Tibial nerve (tissue), 4 donors: ENCODE measurements around the gene MRPS27. TPM values are rescaled to one million over a fixed set of nuclear protein-coding genes. Genes with fewer than 3 reads are reported as not detected.

ENCODE experiments used
- DNase-seq, 2 donors: peaks; one replicate each; pipeline ENCODE4 v3.0.0-alpha.2; 2019; ENCODE audit warnings: low spot score in 2 of 2
- H3K27ac ChIP-seq, 4 donors: fragments of 200-600 bp; sonication (generic) in 3 of 4; one replicate each; pipeline ENCODE4 v1.5.1; 2017 to 2019; ENCODE audit warnings: mild to moderate bottlenecking in 1 of 4
- H3K27me3 ChIP-seq, 2 donors: fragments of 200-600 bp; sonication (generic) in 1 of 2; one replicate each; pipeline versions ENCODE4 v1.5.1 to v1.6.0; 2017 to 2019
- H3K36me3 ChIP-seq, 3 donors: fragments of 200-600 bp; sonication (generic); one replicate each; pipeline ENCODE4 v1.5.1; 2018 to 2019
- H3K4me1 ChIP-seq, 4 donors: fragments of 200-600 bp; sonication (generic) in 3 of 4; one replicate each; pipeline ENCODE4 v1.5.1; 2017 to 2019
- H3K4me3 ChIP-seq, 4 donors: fragments of 200-600 bp; sonication (generic) in 3 of 4; one replicate each; pipeline ENCODE4 v1.5.1; 2017 to 2019; ENCODE audit warnings: mild to moderate bottlenecking in 1 of 4, moderate library complexity in 1 of 4
- H3K9me3 ChIP-seq, 4 donors: fragments of 200-600 bp; sonication (generic) in 3 of 4; one replicate each; pipeline ENCODE4 v1.5.1; 2017 to 2019
- EP300 ChIP-seq, 2 donors: sonication (generic); formaldehyde crosslinking; IDR thresholded peaks; one replicate each; pipeline ENCODE4 v1.6.1; 2017; ENCODE audit warnings: antibody characterized with exemption in 2 of 2, mild to moderate bottlenecking in 1 of 2
- POLR2A ChIP-seq, 2 donors: fragments of 450-650 bp; IDR thresholded peaks; one replicate each; pipeline ENCODE4 v1.6.1; 2017; ENCODE audit warnings: antibody characterized with exemption in 2 of 2, mild to moderate bottlenecking in 2 of 2, moderate library complexity in 2 of 2
- WGBS, 2 donors: methylation state at CpG; one replicate each; pipeline ENCODE4 v1.1.5; 2018; 5-methylcytosine and 5-hydroxymethylcytosine counted together
- total RNA-seq, 4 donors: library from RNA; depleted of rRNA; stranded (reverse); fragments of >200 nt; gene quantifications; one replicate each; pipeline ENCODE4 v1.1.0, GENCODE V29; 2016
- TF ChIP-seq, protein P1 (sequence below), 5 experiments: fragments of 200-600 bp in 3 of 5; fragments of 450-650 bp in 2 of 5; sonication (generic) in 3 of 5; IDR thresholded peaks; one replicate each; pipeline ENCODE4 v1.5.1; 2016 to 2019; ENCODE audit warnings: antibody characterized with exemption in 5 of 5, mild to moderate bottlenecking in 3 of 5, moderate library complexity in 2 of 5

MRPS27 gene
- total RNA-seq, 4 donors from 2014 or later: 44.4 to 59.0 (median 47.4) TPM

DNA sequence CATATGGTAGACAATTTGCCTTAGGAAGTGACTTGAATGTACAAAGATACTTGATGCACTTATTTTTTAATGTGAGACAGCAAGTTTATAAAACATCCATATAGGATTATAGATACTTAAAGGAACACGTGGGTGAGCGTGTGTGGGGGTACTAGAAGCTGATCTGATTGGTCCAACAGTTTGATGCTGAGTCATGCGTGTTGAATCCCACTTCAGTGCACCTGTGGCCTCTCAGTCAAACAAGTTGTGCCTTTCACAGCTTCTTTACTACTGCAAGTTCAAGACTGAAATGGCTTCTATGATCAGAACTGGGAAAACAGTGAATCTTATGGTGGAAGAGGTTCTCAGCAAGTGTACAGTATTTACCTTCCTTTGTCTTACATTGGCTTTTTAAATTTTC lies 113.9 kb downstream of the MRPS27 start:
- peaks cover 0 to 33% (median 3%) of the 10 kb centered on the region in 4 donors for H3K4me1 ChIP-seq
- DNase-seq: no peak
- peak overlapping the region in 1 of 4 donors; percentile 45 for H3K27ac ChIP-seq
- TF ChIP-seq POLR2A (IDR thresholded peaks at IDR 0.05) (no peak), EP300 (IDR thresholded peaks at IDR 0.05) (no peak)
- TF ChIP-seq, protein P1, sequence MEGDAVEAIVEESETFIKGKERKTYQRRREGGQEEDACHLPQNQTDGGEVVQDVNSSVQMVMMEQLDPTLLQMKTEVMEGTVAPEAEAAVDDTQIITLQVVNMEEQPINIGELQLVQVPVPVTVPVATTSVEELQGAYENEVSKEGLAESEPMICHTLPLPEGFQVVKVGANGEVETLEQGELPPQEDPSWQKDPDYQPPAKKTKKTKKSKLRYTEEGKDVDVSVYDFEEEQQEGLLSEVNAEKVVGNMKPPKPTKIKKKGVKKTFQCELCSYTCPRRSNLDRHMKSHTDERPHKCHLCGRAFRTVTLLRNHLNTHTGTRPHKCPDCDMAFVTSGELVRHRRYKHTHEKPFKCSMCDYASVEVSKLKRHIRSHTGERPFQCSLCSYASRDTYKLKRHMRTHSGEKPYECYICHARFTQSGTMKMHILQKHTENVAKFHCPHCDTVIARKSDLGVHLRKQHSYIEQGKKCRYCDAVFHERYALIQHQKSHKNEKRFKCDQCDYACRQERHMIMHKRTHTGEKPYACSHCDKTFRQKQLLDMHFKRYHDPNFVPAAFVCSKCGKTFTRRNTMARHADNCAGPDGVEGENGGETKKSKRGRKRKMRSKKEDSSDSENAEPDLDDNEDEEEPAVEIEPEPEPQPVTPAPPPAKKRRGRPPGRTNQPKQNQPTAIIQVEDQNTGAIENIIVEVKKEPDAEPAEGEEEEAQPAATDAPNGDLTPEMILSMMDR (IDR thresholded peaks at IDR 0.05): no peak
- WGBS, 2 donors: 78 to 82% methylated on average over 3 of the region's 3 CpGs
- H3K4me3 ChIP-seq: no peak overlapping the region
- H3K27me3 ChIP-seq: no peaks in the 10 kb centered on the region
- H3K9me3 ChIP-seq: no peaks in the 10 kb centered on the region
- H3K36me3 ChIP-seq: peaks cover 0 to 51% (median 0%) of the 10 kb centered on the region in 3 donors

DNA sequence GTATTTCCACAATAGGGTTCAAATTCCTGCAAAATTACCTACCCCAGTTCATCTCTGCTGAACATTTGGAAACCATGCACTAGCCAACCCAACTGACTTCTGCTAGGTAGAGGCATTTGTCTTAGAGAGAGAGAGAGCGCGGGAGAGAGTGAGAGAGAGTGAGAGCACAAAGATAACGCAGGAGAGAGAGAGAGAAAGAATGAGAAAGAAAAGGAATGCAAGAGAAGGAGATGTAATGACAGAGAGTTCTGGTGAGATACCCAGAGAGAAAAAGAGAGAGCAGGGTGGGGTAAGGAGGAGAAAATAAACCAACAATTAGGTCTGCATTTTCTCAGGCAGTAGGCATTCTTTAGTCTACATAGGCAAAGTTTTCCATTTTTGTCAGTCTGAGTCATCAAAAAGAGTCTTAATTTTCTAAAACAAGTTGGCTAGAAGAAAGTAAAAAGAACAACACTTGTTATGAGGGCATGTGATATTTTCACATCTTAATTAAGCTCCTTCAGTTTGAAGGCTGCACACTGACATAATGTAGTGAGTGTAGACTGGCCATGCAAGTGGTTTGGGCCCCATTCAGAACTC lies 114.5 kb downstream of the MRPS27 start:
- peaks cover 0 to 57% (median 0%) of the 10 kb centered on the region in 3 donors for H3K36me3 ChIP-seq
- TF ChIP-seq EP300 (IDR thresholded peaks at IDR 0.05) (no peak), POLR2A (IDR thresholded peaks at IDR 0.05) (no peak)
- TF ChIP-seq, protein P1 (IDR thresholded peaks at IDR 0.05): no peak

DNA sequence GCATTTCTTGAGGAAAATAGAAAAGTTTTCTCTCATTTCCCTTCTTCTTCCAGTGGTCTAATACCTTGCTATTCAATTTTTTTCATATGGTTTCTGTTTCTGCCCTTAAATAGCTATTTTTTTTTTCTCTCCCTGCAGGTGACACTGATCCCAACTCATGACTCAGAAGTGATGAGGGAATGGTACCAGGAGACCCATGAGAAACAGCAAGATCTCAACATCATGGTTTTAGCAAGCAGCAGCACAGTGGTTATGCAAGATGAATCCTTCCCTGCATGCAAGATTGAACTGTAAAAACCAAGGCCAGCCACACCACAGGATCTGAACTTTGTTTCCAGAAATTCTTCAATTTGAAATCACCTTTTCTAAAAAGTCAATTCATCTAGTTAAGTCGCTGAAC lies 115.1 kb downstream of the MRPS27 start:
- no peaks in the 10 kb centered on the region for H3K27me3 ChIP-seq
- peaks cover 0 to 63% (median 0%) of the 10 kb centered on the region in 3 donors for H3K36me3 ChIP-seq
- TF ChIP-seq EP300 (IDR thresholded peaks at IDR 0.05) (no peak), POLR2A (IDR thresholded peaks at IDR 0.05) (no peak)
- TF ChIP-seq, protein P1 (IDR thresholded peaks at IDR 0.05): no peak
- peaks cover 0 to 22% (median 0%) of the 10 kb centered on the region in 4 donors for H3K4me1 ChIP-seq
- WGBS, 2 donors: 90 to 100% methylated on average over 1 of the region's 1 CpG
- H3K4me3 ChIP-seq: no peak overlapping the region
- no peak for DNase-seq
- H3K27ac ChIP-seq: no peak overlapping the region
- no peaks in the 10 kb centered on the region for H3K9me3 ChIP-seq

More for the DNA sequence above, 114.5 kb downstream of the MRPS27 start:
- 90 to 96% methylated on average over 3 of the region's 3 CpGs for WGBS, 2 donors
- Histone ChIP-seq H3K27me3 (no peaks in the 10 kb centered on the region), H3K4me1 (peaks cover 0 to 27% (median under 1%) of the 10 kb centered on the region in 4 donors), H3K9me3 (no peaks in the 10 kb centered on the region), H3K4me3 (no peak overlapping the region), H3K27ac (peak overlapping the region in 1 of 4 donors; percentile 45)
- no peak for DNase-seq

DNA sequence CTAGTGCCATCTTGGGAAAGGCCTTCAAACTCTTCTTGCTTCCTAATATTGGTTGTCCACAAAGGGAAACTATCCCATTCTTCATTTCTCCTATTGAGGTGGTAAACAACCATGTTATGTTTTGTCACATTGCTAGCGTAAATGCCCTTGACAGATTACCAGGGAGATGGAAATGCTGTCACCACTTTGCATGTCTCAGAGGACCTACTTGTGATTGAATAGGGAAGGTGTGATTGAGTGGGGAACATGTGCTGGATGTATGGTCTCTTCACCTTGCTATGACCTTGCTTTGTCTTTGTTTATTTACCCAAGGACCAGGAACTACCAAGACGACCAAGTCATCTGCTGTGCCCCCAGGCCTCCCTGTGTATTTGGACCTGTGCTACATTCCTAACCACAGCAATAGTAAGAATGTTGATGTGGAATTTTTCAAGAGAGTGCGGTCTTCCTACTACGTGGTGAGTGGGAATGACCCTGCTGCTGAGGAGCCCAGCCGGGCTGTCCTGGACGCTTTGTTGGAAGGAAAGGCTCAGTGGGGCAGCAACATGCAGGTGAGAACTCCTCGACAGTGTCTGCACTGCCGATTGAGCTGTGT lies 116.7 kb downstream of the MRPS27 start:
- H3K27ac ChIP-seq: no peak overlapping the region
- WGBS, 2 donors: 85 to 90% methylated on average over 8 of the region's 8 CpGs
- no peaks in the 10 kb centered on the region for H3K27me3 ChIP-seq
- peaks cover 0 to 14% (median 0%) of the 10 kb centered on the region in 4 donors for H3K4me1 ChIP-seq
- H3K4me3 ChIP-seq: no peak overlapping the region
- no peaks in the 10 kb centered on the region for H3K9me3 ChIP-seq
- DNase-seq: no peak
- H3K36me3 ChIP-seq: peaks cover 0 to 75% (median 0%) of the 10 kb centered on the region in 3 donors
- TF ChIP-seq, protein P1 (IDR thresholded peaks at IDR 0.05): no peak
- TF ChIP-seq EP300 (IDR thresholded peaks at IDR 0.05) (no peak), POLR2A (IDR thresholded peaks at IDR 0.05) (no peak)

DNA sequence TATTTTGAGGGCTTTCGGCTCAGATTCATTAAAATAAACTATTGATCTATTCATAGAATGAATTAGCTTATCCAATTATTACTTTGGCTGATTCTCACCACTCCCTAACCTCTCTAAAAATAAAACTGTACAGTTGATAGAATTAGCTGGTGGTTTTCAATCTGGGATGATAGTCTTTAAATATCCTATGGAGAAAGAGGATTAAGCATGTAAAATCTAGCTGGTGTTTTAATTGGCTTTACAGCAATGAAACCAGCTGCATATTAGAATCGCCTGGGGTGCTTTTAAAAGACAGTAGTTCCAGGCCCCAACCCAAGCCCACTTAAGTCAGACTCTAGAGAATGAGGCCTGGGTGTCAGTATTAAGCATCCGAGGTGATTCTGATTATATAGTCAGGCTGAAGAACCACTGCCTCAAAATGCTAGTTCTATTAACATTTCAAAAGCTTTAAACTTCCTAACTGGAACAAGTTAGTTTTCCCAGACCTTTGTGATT lies 117.7 kb downstream of the MRPS27 start:
- no peak overlapping the region for H3K27ac ChIP-seq
- TF ChIP-seq, protein P1 (IDR thresholded peaks at IDR 0.05): no peak
- no peak for DNase-seq
- H3K36me3 ChIP-seq: peaks cover 0 to 85% (median 0%) of the 10 kb centered on the region in 3 donors
- H3K9me3 ChIP-seq: no peaks in the 10 kb centered on the region
- 44 to 50% methylated on average over 3 of the region's 3 CpGs for WGBS, 2 donors
- H3K27me3 ChIP-seq: no peaks in the 10 kb centered on the region
- H3K4me3 ChIP-seq: no peak overlapping the region
- peaks cover 0 to 14% (median 0%) of the 10 kb centered on the region in 4 donors for H3K4me1 ChIP-seq
